ENCODE measurements around the gene GOLGA7B.
A peak's percentile ranks its signal among the peaks of the same experiment; 100 is the strongest.

Gene GOLGA7B

GRCh38 chr10:97869091-97870042, 19.7 kb downstream of the GOLGA7B start:
- peaks cover 27 to 61% of the 10 kb centered on the region in 2 experiments for H3K27me3 ChIP-seq (ENCODE audit: control insufficient read depth in 1 of 2, insufficient read depth in 1 of 2, low read length in 2 of 2)
- H3K9ac ChIP-seq (ENCODE audit: low read length), result no peak overlapping the region
- no peak overlapping the region for H3K18ac ChIP-seq (ENCODE audit: low read depth in 1 of 2, low read length in 2 of 2)
- H2AFZ ChIP-seq (ENCODE audit: low read depth, low read length), result no peak overlapping the region
- peaks cover 16% of the 10 kb centered on the region for H3K4me1 ChIP-seq (ENCODE audit: control insufficient read depth, insufficient read depth, low read depth, low read length)
- H2BK5ac ChIP-seq (ENCODE audit: low read depth, low read length, poor library complexity, severe bottlenecking), result no peak overlapping the region
- WGBS, result 36% methylated on average over 18 of the region's 19 CpGs
- H4K8ac ChIP-seq (ENCODE audit: low read length), result no peak overlapping the region
- no peak overlapping the region for H3K27ac ChIP-seq (ENCODE audit: low read length, poor library complexity, severe bottlenecking)
- H3K4me2 ChIP-seq (ENCODE audit: low read length, poor library complexity, severe bottlenecking), result no peak overlapping the region
- peak; percentile 78 for DNase-seq
- no peak overlapping the region for H2BK15ac ChIP-seq (ENCODE audit: low read depth, poor library complexity, severe bottlenecking)
- H2BK120ac ChIP-seq (ENCODE audit: low read depth, low read length), result no peak overlapping the region
- H3K79me1 ChIP-seq (replicated peaks; ENCODE audit: low read length, poor library complexity, severe bottlenecking), result no peaks in the 10 kb centered on the region
- H3K14ac ChIP-seq (ENCODE audit: low read length in 2 of 2), result no peak overlapping the region
- no peak overlapping the region for H2AK5ac ChIP-seq (ENCODE audit: low read length, severe bottlenecking)
- no peak overlapping the region for H3K23ac ChIP-seq (ENCODE audit: low read length in 2 of 2)
- H3K4ac ChIP-seq (ENCODE audit: low read depth in 1 of 2, low read length in 2 of 2), result no peak overlapping the region
- H2BK12ac ChIP-seq (ENCODE audit: low read length in 2 of 2), result no peak overlapping the region
- no peaks in the 10 kb centered on the region for H3K36me3 ChIP-seq (ENCODE audit: control insufficient read depth in 1 of 2, insufficient read depth in 2 of 2, low read depth in 1 of 2, low read length in 2 of 2)
- no peak overlapping the region for H3K4me3 ChIP-seq (ENCODE audit: insufficient read depth in 1 of 2, low read depth in 1 of 2, low read length in 2 of 2)
- H4K91ac ChIP-seq (ENCODE audit: low read length), result no peak overlapping the region
- H3K9me3 ChIP-seq (ENCODE audit: control insufficient read depth, low read length), result no peaks in the 10 kb centered on the region

GRCh38 chr10:97870990-97871389, 21.3 kb downstream of the GOLGA7B start:
- peaks cover 10% of the 10 kb centered on the region for H3K4me1 ChIP-seq (ENCODE audit: control insufficient read depth, insufficient read depth, low read depth, low read length)
- no peak for DNase-seq
- H3K4ac ChIP-seq (ENCODE audit: low read depth in 1 of 2, low read length in 2 of 2), result no peak overlapping the region
- no peak overlapping the region for H4K8ac ChIP-seq (ENCODE audit: low read length)
- H3K79me1 ChIP-seq (replicated peaks; ENCODE audit: low read length, poor library complexity, severe bottlenecking), result no peaks in the 10 kb centered on the region
- H2AK5ac ChIP-seq (ENCODE audit: low read length, severe bottlenecking), result no peak overlapping the region
- no peak overlapping the region for H3K14ac ChIP-seq (ENCODE audit: low read length in 2 of 2)
- H4K91ac ChIP-seq (ENCODE audit: low read length), result no peak overlapping the region
- H3K23ac ChIP-seq (ENCODE audit: low read length in 2 of 2), result no peak overlapping the region
- H3K27ac ChIP-seq (ENCODE audit: low read length, poor library complexity, severe bottlenecking), result no peak overlapping the region
- no peak overlapping the region for H2BK120ac ChIP-seq (ENCODE audit: low read depth, low read length)
- H3K4me2 ChIP-seq (ENCODE audit: low read length, poor library complexity, severe bottlenecking), result no peak overlapping the region
- no peak overlapping the region for H2BK12ac ChIP-seq (ENCODE audit: low read length in 2 of 2)
- no peak overlapping the region for H2AFZ ChIP-seq (ENCODE audit: low read depth, low read length)
- H3K9me3 ChIP-seq (ENCODE audit: control insufficient read depth, low read length), result no peaks in the 10 kb centered on the region
- no peak overlapping the region for H2BK15ac ChIP-seq (ENCODE audit: low read depth, poor library complexity, severe bottlenecking)
- no peaks in the 10 kb centered on the region for H3K36me3 ChIP-seq (ENCODE audit: control insufficient read depth in 1 of 2, insufficient read depth in 2 of 2, low read depth in 1 of 2, low read length in 2 of 2)
- no peak overlapping the region for H2BK5ac ChIP-seq (ENCODE audit: low read depth, low read length, poor library complexity, severe bottlenecking)
- H3K18ac ChIP-seq (ENCODE audit: low read depth in 1 of 2, low read length in 2 of 2), result no peak overlapping the region
- H3K9ac ChIP-seq (ENCODE audit: low read length), result no peak overlapping the region
- no peak overlapping the region for H3K4me3 ChIP-seq (ENCODE audit: insufficient read depth in 1 of 2, low read depth in 1 of 2, low read length in 2 of 2)
- peaks cover 33 to 49% of the 10 kb centered on the region in 2 experiments for H3K27me3 ChIP-seq (ENCODE audit: control insufficient read depth in 1 of 2, insufficient read depth in 1 of 2, low read length in 2 of 2)
- WGBS, result 91% methylated on average over 8 of the region's 8 CpGs

GRCh38 chr10:97873569-97873968, 23.9 kb downstream of the GOLGA7B start:
- Histone ChIP-seq H3K79me1 (replicated peaks; ENCODE audit: low read length, poor library complexity, severe bottlenecking) (no peaks in the 10 kb centered on the region), H3K4me1 (ENCODE audit: control insufficient read depth, insufficient read depth, low read depth, low read length) (peaks cover 8% of the 10 kb centered on the region), H2BK5ac (ENCODE audit: low read depth, low read length, poor library complexity, severe bottlenecking) (no peak overlapping the region), H3K27ac (ENCODE audit: low read length, poor library complexity, severe bottlenecking) (no peak overlapping the region), H3K4ac (ENCODE audit: low read depth in 1 of 2, low read length in 2 of 2) (no peak overlapping the region), H3K18ac (ENCODE audit: low read depth in 1 of 2, low read length in 2 of 2) (no peak overlapping the region), H3K27me3 (ENCODE audit: control insufficient read depth in 1 of 2, insufficient read depth in 1 of 2, low read length in 2 of 2) (peaks cover 33 to 46% of the 10 kb centered on the region in 2 experiments), H3K4me3 (ENCODE audit: insufficient read depth in 1 of 2, low read depth in 1 of 2, low read length in 2 of 2) (no peak overlapping the region), H2BK120ac (ENCODE audit: low read depth, low read length) (no peak overlapping the region), H2AFZ (ENCODE audit: low read depth, low read length) (no peak overlapping the region), H3K9ac (ENCODE audit: low read length) (no peak overlapping the region), H4K91ac (ENCODE audit: low read length) (no peak overlapping the region), H2AK5ac (ENCODE audit: low read length, severe bottlenecking) (no peak overlapping the region), H3K9me3 (ENCODE audit: control insufficient read depth, low read length) (no peaks in the 10 kb centered on the region), H3K4me2 (ENCODE audit: low read length, poor library complexity, severe bottlenecking) (no peak overlapping the region), H3K14ac (ENCODE audit: low read length in 2 of 2) (no peak overlapping the region), H2BK12ac (ENCODE audit: low read length in 2 of 2) (no peak overlapping the region), H4K8ac (ENCODE audit: low read length) (no peak overlapping the region), H3K23ac (ENCODE audit: low read length in 2 of 2) (no peak overlapping the region), H2BK15ac (ENCODE audit: low read depth, poor library complexity, severe bottlenecking) (no peak overlapping the region), H3K36me3 (ENCODE audit: control insufficient read depth in 1 of 2, insufficient read depth in 2 of 2, low read depth in 1 of 2, low read length in 2 of 2) (no peaks in the 10 kb centered on the region)
- no peak for DNase-seq
- WGBS, result 80% methylated on average over 6 of the region's 6 CpGs

- Histone ChIP-seq H4K91ac (ENCODE audit: low read length) (no peak overlapping the region), H3K9me3 (ENCODE audit: control insufficient read depth, low read length) (no peaks in the 10 kb centered on the region), H3K14ac (ENCODE audit: low read length in 2 of 2) (no peak overlapping the region), H3K18ac (ENCODE audit: low read depth in 1 of 2, low read length in 2 of 2) (no peak overlapping the region), H2BK12ac (ENCODE audit: low read length in 2 of 2) (no peak overlapping the region), H2BK15ac (ENCODE audit: low read depth, poor library complexity, severe bottlenecking) (no peak overlapping the region), H3K27me3 (ENCODE audit: control insufficient read depth in 1 of 2, insufficient read depth in 1 of 2, low read length in 2 of 2) (peaks cover 33 to 46% of the 10 kb centered on the region in 2 experiments), H2AK5ac (ENCODE audit: low read length, severe bottlenecking) (no peak overlapping the region), H3K36me3 (ENCODE audit: control insufficient read depth in 1 of 2, insufficient read depth in 2 of 2, low read depth in 1 of 2, low read length in 2 of 2) (no peaks in the 10 kb centered on the region), H3K27ac (ENCODE audit: low read length, poor library complexity, severe bottlenecking) (no peak overlapping the region), H4K8ac (ENCODE audit: low read length) (no peak overlapping the region), H2BK5ac (ENCODE audit: low read depth, low read length, poor library complexity, severe bottlenecking) (no peak overlapping the region), H2AFZ (ENCODE audit: low read depth, low read length) (no peak overlapping the region), H3K4me2 (ENCODE audit: low read length, poor library complexity, severe bottlenecking) (no peak overlapping the region), H3K4ac (ENCODE audit: low read depth in 1 of 2, low read length in 2 of 2) (no peak overlapping the region), H3K4me3 (ENCODE audit: insufficient read depth in 1 of 2, low read depth in 1 of 2, low read length in 2 of 2) (no peak overlapping the region), H2BK120ac (ENCODE audit: low read depth, low read length) (no peak overlapping the region), H3K23ac (ENCODE audit: low read length in 2 of 2) (no peak overlapping the region), H3K79me1 (replicated peaks; ENCODE audit: low read length, poor library complexity, severe bottlenecking) (no peaks in the 10 kb centered on the region), H3K9ac (ENCODE audit: low read length) (no peak overlapping the region), H3K4me1 (ENCODE audit: control insufficient read depth, insufficient read depth, low read depth, low read length) (peaks cover 3% of the 10 kb centered on the region)
- 52% methylated on average over 6 of the region's 6 CpGs for WGBS
- DNase-seq, result no peak
Observed at GRCh38 chr10:97874332-97874731, 24.7 kb downstream of the GOLGA7B start.
